HG03342 (cell line): ENCODE results near the gene EMC1.
"Not testable (repeated sequence)": the region's sequence is repeated elsewhere in the genome, so short reads cannot be mapped to it uniquely, and the experiment has no call there.

Experiments used
- ATAC-seq: cut with Tn5 transposase; IDR thresholded peaks from one replicate; pipeline ENCODE4 v1.9.1; 2021; ENCODE audit warnings: mild to moderate bottlenecking, moderate library complexity; ENCODE audit not compliant: unreplicated experiment

Gene EMC1

DNA sequence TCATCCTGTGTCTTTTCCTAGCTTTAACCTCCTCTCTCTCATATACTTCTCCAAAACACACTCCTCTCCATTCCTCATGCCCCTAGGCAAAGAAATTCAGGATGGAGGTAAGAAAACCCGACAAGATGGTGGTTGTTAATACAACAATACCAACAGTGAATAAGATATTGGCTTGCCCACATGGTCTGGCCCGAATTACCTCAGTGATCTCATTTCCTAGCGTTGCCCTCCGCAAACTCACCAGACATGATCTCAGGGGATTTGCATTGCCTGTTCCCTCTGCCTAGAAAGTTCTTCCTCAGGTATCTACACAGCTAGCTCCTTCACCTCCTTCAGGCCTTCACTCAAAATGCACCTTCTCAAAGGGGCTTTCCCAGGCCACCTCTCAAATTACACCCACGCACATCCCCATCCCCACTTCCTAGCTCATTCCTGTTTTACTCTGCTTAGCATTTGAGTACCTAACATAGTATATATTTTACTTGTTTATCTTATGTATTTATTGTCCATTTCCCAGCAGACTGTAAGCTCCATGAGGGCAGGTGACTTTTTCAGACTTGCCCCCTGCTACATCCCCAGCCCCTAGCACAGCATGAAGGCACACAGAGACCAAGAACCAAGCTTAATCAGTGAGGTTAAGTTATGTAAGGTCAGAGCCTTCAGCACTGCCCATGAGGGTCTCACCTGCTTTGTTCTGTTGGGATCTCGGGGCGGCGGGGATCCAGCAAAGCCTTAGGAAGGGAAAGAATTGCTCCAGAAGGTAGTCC lies 31.1 kb downstream of the EMC1 start:
- no peak for ATAC-seq

DNA sequence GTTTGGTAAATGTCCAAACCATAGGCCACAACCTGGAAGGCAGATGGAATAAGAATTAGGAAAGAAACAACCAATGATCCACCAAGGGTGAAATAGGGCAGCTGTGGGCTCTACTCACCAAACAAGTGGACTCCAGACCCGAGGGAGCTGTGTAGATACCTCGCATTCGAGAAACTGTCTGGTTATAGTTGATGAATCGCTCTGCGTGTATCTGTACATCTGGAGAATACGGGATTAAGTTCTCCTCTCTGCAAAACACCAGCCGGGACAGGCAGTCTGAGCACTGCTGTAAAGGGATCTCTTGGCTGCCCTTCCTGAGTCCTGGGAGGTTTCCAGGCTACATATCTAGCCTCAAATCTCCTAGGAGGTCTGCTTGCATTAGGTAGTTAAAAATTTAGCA lies 31.9 kb downstream of the EMC1 start:
- no peak for ATAC-seq

DNA sequence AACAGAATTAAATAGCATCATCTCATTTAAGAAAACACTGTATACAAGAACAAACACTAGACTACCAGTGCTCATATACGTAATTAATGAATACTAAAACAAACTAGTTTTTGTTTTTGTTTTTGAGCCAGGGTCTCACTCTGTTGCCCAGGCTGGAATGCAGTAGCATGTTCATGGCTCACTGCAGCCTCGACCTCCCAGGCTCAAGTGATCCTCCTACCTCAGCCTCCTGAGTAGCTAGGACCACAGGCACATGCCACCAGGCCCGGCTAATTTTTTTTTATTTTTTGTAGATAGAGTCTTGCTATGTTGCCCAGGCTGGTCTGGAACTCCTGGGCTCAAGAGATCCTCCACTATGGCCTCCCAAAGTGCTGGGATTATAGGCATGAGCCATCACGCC lies 34.7 kb downstream of the EMC1 start:
- not testable (repeated sequence) for ATAC-seq

DNA sequence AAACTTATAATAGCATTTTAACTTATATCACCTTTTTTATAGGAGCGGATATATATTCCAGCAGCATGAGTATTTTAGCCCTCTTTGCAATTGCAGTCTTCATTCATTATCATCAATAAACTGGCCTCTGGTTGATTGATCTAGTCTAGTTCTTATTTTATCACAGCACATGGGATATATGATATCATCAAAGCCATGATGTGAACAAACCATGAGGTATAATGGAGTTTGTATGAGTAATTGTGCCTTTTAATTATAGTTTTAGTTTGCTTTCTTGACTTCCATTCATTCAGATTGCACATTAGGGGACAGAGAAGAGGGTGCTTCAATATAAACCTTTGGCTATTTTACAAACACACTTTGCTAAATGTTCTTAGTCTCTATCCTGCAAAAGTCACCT lies 37.7 kb downstream of the EMC1 start:
- no peak for ATAC-seq

DNA sequence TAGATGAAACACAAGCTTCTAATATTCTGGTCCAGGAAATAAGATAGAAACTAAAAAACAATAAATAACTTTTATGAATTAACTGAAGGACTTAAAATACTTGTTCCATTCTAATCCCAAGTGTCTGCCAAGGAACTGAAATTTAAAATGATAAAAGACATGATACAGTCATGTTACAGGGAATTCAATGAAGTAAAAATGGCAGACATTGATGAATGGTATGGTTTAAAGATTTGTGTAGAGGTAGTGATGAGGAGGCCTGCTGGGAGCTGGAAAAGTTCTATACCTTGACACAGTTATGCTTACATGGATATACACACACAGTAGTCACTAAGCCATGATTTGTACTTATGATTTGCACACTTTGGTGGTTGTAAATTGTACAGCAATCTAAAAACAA lies 39.2 kb downstream of the EMC1 start:
- ATAC-seq, result no peak

DNA sequence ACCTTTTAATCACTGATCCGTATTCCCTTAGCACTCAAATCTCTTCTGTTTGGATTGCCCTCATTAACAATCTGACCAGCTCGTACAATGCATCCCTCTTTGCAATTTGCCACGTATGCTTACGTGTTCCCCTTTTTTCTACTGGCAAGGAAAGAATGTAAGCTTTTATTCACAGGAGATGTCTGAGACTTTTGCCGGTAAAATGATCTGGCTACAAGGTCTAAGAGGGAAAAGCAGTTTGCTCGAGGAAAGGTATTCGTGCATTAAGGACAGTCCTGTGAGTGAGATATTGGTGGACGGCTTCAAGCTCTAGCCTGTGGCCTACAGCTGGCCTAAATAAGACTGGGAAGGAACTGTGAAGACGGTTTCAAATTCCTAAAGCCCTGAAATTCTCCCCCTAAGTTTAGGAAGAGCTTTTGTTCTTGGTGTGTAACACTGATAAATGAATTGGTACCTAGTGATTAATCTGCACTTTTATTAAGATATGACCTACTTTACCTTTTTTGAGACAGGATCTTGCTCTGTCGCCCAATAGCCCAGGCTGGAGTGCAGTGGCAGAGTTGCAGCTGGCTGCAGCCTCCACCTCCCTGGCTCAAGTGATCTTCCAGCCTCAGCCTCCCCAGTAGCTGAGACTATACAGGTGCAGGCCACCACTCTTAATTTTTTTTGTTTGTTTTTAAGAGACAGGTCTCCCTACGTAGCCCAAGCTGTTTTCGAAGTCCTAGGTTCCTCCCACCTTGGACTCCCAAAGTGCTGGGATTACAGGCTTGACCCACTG lies 40.4 kb downstream of the EMC1 start:
- no peak for ATAC-seq

DNA sequence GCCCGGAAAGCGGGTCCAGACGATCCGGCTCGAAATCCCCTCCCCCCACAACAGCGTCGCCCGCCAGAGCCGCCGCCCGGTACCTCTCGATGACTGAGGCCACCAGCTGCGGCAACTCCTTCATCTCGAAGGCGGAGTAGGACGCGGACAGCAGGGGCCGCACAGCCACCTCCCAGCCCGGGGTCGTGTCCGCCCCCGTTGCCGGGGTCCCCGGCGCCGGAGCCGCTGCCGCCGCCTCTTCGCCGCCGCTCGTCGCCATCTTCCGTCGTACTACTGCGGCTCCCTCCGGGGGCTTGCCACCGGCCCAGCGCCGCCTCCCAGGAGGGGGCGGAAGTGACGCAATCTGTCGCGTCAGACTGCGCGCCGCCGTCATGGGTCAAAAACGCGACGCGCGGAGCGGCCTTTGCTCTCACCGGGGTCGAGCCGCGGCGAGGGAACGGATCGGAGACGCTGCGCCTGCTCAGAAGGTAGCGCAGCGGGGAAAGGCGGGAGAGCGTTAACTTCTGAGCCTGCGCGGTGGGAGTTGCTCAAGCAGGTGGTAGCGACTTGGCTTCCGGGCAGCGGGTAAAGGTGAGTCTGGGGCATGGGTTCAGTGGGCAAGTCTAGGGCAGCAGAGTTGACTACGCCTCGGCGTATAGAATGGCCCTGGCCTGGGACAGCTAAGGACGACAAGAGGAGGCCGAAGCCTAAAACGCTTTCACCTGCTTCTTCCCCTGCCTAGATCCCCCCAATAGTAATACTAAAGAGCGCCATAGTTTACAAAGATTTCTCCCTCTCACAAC lies 41.1 kb downstream of the EMC1 start, which contains the start of gene UBR4:
Gene UBR4 (minus strand): TSS at position 277 of the 782 bp plus-strand sequence. CDS start 18 bp downstream, at position 259.
- peak; percentile 82 for ATAC-seq

DNA sequence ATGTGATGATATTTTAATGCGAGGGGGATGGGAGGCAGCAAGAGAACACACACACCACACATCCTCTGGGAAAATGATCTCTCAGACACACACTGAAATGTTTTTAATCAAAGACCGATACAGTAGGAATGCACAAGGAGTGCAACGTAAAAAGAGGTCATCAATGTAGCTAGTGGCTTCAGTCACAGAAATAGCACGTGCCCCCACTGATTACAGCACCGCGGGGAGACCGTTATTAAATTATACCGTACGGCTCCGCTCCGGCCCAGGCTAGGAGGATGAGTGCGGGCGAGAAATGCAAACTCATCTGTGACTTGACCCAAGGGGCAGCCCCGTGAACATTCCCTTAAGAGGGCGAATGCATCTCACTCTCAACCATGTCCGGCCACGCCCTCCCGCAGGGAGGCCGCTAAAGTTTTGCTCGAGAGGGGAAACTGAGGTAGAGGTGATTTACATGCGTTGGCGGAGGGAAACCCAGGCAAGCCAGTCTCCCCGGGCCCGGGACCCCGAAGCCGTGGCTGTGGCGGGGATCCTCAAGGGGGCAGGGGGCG lies 41.8 kb downstream of the EMC1 start:
- ATAC-seq, result peak; percentile 40

DNA sequence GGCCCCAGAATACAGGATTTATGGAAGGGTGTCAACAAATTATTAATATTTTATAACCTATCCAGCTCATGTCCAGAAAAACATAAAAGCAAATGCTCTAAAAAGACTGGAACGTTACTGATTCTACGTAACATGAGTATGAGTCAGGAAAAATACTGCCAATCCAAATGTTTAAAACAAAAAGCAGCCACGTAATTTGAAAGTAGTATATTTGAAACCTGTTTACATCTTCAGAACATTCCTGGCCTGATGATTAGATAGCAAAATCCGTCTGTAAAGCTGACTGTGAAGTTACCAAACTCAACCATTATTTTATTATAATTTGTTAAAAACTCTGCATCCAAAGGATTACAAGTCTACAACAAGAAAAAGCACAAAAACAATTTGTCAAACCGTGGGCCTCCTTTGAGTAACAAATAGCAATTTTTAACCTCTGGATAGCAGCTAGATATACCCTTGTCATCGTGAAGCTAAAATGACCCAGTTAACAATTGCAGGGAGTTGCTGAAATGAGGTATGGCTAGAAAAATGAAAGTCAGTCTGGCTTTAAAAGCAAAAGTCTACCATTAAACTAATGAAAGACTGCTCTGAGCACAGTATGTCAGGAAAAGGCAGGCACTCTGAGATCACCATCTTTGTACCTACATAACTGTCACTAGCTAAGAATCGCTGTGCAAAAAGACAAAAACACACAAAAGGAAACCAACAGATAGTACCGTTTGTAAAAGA lies 42.5 kb downstream of the EMC1 start:
- no peak for ATAC-seq

DNA sequence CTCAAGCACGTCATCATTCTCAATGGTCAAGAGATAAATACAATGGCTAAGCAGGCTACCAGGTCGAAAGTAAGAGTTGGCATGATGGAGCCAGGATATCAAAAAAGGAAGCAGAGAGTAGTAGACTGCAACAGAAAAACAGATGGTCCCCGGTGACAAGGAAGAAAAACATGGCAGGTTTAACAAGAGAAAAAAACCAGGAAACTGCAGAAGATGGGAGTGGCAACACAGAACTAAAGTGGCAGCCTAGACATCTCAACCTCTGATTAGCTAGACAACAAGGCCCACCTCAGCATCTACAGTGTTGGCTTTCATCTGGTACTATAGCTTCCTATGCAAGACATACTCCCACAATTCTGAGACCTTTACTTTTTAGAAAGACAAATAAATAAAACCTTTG lies 44.4 kb downstream of the EMC1 start:
- ATAC-seq, result no peak

DNA sequence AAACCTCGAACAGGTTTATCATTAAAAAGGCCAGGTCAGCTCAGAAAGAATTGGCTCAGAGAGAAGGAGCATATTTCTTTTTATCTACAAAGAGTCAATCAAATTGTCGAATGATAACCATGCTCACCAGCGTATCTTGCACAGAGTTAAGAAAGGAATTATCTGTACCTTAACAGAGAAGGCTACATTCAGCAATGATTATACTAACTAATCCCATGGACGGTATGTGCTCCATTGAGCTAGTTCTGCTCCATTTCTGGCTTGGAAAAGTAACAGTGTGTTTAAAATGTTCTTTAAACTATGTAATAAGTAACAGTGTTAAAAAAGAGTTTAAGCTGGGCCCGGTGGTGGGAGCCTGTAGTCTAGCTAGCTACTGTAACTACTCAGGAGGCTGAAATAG lies 45.5 kb downstream of the EMC1 start:
- no peak for ATAC-seq

DNA sequence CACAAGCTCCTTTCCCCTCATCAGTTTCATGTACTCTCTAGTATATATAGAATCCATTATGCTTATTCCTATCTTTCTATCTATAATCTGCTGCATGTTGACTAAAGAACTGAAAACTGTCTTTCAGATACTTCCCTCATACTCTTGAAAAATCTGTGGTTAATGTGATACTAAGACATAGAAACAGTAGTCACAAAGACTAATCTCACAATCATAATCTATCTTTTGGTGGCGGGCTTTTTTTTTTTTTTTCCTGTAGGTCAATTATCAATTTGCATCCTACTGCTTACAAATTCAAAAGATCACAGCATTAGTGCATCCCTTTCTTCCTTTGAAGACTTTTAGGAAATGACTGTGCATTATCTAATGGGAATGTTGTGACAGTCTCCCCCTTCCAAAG lies 45.9 kb downstream of the EMC1 start:
- no peak for ATAC-seq

DNA sequence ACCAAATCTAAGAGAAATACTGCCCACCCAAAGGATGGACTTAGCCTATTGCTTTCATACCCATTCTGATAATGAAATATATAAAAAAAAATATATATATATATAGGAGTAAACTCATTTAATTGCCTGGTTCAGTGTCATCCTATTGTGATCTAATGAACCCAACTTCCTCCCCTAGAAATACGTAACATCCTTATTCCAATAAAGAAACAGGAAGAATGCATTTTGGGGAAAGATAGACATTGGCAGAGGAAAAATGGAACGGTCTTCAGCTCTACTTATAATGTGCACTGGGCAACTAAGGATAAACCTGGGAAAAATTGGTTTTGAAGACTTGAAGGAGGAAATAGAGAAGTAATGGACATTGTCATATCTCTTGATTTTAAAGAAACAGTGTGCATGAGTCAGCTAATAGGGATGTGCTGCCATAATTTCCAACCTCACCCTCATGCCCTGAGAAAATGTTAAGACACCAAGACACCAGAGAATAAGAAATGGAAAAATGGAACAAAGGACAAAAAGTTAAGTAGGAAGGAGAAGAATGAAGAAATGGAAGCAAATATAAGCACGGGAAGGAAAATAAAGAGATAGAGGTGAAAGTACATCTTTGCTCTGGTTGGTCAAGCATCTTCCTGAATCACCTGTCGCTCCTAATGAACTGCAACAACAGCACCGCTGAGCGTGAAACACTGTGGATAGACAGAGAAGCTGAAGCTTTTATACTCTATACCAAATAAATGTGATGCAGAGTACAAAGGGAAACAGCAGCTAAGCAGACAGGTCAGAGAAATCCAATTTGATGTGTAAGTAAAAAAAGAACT lies 46.7 kb downstream of the EMC1 start:
- no peak for ATAC-seq

DNA sequence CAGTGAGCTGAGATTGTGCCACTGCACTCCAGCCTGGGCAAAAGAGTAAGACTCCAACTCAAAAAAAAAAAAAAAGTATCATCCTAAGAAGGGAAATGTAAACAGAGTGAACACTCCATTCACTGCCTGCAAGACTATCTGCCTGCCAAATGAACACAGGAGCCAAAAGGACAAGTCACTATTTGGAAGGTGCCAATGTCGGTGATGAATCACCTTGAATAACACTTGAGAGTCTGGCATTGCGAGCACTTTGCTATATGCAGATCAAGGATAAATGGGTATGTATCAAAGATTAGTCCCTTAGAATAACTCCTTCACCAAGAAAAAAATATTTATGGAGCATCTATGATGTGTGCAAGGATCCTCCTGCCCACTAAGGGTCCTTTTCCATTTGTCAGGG lies 47.9 kb downstream of the EMC1 start:
- ATAC-seq, result no peak

DNA sequence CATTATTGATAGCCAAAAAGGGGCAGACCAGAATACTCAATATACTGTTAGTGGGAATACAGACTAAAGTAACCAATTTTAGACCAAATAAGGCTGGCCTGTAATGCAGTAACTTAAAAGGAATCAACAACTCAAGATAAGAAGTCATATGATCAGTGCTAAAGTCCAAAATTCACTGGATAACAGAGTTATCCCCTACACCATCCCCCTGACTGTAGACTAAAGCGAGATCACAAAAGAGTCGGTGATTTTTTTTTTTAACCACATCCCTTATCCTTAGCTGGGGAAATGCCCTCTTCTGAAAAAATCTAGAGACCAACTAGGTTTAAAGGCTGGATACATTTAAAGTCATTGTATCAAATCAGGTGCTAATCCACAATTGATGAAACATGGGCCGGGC lies 48.9 kb downstream of the EMC1 start:
- ATAC-seq, result no peak

DNA sequence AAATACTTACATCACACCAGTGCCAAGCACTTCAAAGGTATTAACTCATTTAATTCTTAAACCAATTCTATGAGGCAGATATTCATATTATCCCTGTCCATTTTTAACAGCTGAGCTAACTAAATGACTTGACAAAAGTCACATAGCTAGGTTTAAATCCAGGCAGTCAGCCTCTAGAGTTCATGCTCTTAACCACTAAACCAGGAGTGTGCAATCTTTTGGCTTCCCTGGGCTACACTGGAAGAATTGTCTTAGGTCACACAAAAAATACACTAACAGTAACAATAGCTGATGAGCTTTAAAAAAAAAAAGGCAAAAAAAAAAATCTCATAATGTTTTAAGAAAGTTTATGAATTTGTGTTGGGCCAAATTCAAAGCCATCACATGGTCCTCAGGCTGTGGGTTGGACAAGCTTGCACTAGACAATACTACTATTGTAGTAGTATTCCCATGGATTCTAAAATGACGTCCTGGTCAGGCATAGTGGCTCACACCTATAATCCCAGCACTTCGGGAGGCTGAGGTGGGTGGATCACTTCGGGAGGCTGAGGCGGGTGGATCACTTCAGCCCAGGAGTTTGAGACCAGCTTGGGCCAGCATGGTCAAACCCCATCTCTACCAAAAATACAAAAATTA lies 51.2 kb downstream of the EMC1 start:
- ATAC-seq, result no peak

DNA sequence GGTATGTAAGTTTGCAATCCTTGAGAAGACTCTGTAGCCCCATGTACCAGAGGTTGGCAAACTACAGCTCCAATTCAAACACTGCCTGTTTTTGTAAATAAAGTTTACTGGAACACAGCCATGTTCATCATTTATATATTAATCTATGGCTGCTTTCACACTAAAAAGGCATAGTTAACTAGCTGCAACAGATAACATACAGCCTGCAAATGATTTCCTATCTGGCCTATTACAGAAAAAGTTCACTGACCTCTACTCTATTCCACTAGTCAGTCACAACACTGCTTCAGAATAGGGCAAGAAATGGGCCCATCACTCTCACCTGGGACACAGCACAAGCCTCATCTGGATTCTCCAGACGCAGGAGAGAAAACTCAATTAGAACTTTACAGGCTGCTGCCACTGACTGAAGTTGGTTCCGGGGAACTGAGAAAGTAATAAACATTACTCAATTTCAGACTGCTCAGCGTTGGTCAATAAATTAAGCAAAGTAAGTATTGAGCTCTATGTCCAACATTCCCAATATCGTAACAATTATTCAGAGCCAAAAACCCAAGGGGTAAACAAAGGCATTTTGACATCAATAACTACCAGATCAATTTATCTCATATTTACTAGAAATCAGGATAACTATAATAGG lies 51.9 kb downstream of the EMC1 start:
- no peak for ATAC-seq

DNA sequence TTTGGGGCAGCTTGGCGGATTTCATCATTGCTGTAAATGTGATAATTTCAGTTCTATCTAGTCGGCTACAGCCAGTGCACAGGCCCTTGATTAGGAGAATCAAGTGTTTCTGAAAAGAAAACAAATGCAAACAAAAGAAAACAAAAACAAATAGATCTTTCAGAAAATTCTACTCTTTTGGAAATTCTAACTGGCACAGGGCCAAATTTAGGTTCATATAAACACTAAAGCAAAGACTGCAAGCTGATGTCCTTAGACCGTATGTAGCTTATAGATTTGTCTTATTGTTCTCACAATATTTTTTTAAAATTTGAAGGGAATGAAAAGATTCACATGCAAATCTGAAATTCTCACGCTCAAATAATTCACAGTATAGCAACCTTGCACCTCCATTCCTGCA lies 52.5 kb downstream of the EMC1 start:
- ATAC-seq, result no peak

DNA sequence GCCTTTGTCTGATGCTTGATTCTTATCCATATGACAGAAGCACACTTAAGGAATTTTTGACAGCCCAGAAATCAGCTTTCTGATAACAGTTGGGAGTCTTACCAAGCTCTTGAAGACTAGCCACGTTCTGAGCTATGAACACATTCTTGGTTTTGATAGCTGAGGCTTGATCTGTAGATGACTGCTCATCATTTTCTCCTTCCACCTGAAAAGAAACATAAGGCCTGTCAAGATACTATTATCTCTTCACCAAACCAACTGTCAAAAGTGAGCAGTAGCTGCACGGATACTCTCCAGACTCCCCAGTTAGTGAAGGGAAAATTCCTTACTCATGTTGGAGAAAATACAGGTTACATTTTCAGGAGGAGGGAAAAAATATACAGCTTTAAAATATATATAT lies 53.5 kb downstream of the EMC1 start:
- ATAC-seq, result no peak
